Cardiac muscle cell (in vitro differentiated cells and primary cell): ENCODE measurements around the gene PKP4. TPM values are rescaled to one million over a fixed set of nuclear protein-coding genes. Genes with fewer than 3 reads are reported as not detected.

Source experiments
- DNase-seq, 2 donors: peaks; one replicate each; pipeline versions ENCODE4 v3.0.0 to v3.0.0-alpha.2; 2010 to 2017; ENCODE audit warnings: low read depth in 1 of 2, low spot score in 1 of 2
- H3K27ac ChIP-seq: fragments of 200-600 bp; sonication (generic); 2 replicates; pipeline ENCODE4 v1.5.1; 2016
- H3K27me3 ChIP-seq: fragments of 200-600 bp; sonication (generic); 2 replicates; pipeline ENCODE4 v1.6.0; 2016; ENCODE audit warnings: control low read depth
- H3K36me3 ChIP-seq: fragments of 200-600 bp; sonication (generic); 2 replicates; pipeline ENCODE4 v1.5.1; 2016; ENCODE audit warnings: control low read depth
- H3K4me1 ChIP-seq: fragments of 200-600 bp; sonication (generic); 2 replicates; pipeline ENCODE4 v1.8.1; 2017; ENCODE audit warnings: low read depth, mild to moderate bottlenecking, mixed run types
- H3K4me3 ChIP-seq: fragments of 200-600 bp; sonication (generic); 2 replicates; pipeline ENCODE4 v1.5.1; 2016; ENCODE audit warnings: mild to moderate bottlenecking
- H3K9me3 ChIP-seq: fragments of 200-600 bp; sonication (generic); 2 replicates; pipeline ENCODE4 v1.5.1; 2017; ENCODE audit warnings: low read depth, mild to moderate bottlenecking, control low read depth
- polyA plus RNA-seq: library from polyadenylated mRNA; unstranded; fragments of >200 nt; fragmentation: Nextera tagmentation; extraction: Ambion mirVana; gene quantifications from 2 replicates; pipeline ENCODE4 v1.2.1, GENCODE V29; 2016
- total RNA-seq: library from RNA; depleted of rRNA; stranded (reverse); fragments of >200 nt; gene quantifications from 2 replicates; pipeline ENCODE4 v1.2.3, GENCODE V29; 2016
- TF ChIP-seq, protein P1 (sequence below): IDR thresholded peaks from 2 replicates; pipeline ENCODE4 v1.5.1; 2012; ENCODE audit warnings: low read depth, mild to moderate bottlenecking, low read length

Gene PKP4
- total and polyA plus RNA-seq, 2 experiments from 2014 or later, result 7.2 to 73.1 TPM

DNA sequence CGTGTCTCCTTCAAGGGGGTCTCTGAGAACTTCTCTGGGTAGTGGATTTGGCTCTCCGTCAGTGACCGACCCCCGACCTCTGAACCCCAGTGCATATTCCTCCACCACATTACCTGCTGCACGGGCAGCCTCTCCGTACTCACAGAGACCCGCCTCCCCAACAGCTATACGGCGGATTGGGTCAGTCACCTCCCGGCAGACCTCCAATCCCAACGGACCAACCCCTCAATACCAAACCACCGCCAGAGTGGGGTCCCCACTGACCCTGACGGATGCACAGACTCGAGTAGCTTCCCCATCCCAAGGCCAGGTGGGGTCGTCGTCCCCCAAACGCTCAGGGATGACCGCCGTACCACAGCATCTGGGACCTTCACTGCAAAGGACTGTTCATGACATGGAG is 168.2 kb downstream of the PKP4 start:
- no peak overlapping the region for H3K4me3 ChIP-seq
- no peaks in the 10 kb centered on the region for H3K4me1 ChIP-seq
- DNase-seq, result no peak
- H3K9me3 ChIP-seq, result no peaks in the 10 kb centered on the region
- H3K36me3 ChIP-seq, result peaks cover 13% of the 10 kb centered on the region
- TF ChIP-seq, protein P1, sequence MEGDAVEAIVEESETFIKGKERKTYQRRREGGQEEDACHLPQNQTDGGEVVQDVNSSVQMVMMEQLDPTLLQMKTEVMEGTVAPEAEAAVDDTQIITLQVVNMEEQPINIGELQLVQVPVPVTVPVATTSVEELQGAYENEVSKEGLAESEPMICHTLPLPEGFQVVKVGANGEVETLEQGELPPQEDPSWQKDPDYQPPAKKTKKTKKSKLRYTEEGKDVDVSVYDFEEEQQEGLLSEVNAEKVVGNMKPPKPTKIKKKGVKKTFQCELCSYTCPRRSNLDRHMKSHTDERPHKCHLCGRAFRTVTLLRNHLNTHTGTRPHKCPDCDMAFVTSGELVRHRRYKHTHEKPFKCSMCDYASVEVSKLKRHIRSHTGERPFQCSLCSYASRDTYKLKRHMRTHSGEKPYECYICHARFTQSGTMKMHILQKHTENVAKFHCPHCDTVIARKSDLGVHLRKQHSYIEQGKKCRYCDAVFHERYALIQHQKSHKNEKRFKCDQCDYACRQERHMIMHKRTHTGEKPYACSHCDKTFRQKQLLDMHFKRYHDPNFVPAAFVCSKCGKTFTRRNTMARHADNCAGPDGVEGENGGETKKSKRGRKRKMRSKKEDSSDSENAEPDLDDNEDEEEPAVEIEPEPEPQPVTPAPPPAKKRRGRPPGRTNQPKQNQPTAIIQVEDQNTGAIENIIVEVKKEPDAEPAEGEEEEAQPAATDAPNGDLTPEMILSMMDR, result no peak
- no peak overlapping the region for H3K27ac ChIP-seq
- no peaks in the 10 kb centered on the region for H3K27me3 ChIP-seq

GRCh38 chr2:158629116-158629515 is 172.4 kb downstream of the PKP4 start:
- Histone ChIP-seq H3K27ac (no peak overlapping the region), H3K4me3 (no peak overlapping the region), H3K27me3 (no peaks in the 10 kb centered on the region), H3K4me1 (no peaks in the 10 kb centered on the region), H3K9me3 (no peaks in the 10 kb centered on the region), H3K36me3 (peaks cover 18% of the 10 kb centered on the region)
- no peak for DNase-seq
- TF ChIP-seq, protein P1, result no peak

GRCh38 chr2:158633261-158633660 is 176.5 kb downstream of the PKP4 start:
- Histone ChIP-seq H3K4me1 (no peaks in the 10 kb centered on the region), H3K4me3 (no peak overlapping the region), H3K9me3 (no peaks in the 10 kb centered on the region), H3K27me3 (no peaks in the 10 kb centered on the region), H3K36me3 (peaks cover 22% of the 10 kb centered on the region), H3K27ac (no peak overlapping the region)
- TF ChIP-seq, protein P1, result no peak
- DNase-seq, result no peak

GRCh38 chr2:158634627-158635026 is 177.9 kb downstream of the PKP4 start:
- Histone ChIP-seq H3K4me1 (no peaks in the 10 kb centered on the region), H3K9me3 (no peaks in the 10 kb centered on the region), H3K27ac (no peak overlapping the region), H3K27me3 (no peaks in the 10 kb centered on the region), H3K36me3 (peaks cover 24% of the 10 kb centered on the region), H3K4me3 (no peak overlapping the region)
- TF ChIP-seq, protein P1, result no peak
- DNase-seq, result no peak

GRCh38 chr2:158635961-158636601 is 179.3 kb downstream of the PKP4 start:
- DNase-seq, result no peak
- Histone ChIP-seq H3K27me3 (no peaks in the 10 kb centered on the region), H3K27ac (no peak overlapping the region), H3K4me3 (no peak overlapping the region), H3K4me1 (no peaks in the 10 kb centered on the region), H3K36me3 (peaks cover 24% of the 10 kb centered on the region), H3K9me3 (no peaks in the 10 kb centered on the region)
- TF ChIP-seq, protein P1, result no peak

GRCh38 chr2:158637357-158637756 is 180.6 kb downstream of the PKP4 start:
- Histone ChIP-seq H3K9me3 (no peaks in the 10 kb centered on the region), H3K4me1 (no peaks in the 10 kb centered on the region), H3K4me3 (no peak overlapping the region), H3K36me3 (peaks cover 18% of the 10 kb centered on the region), H3K27me3 (no peaks in the 10 kb centered on the region), H3K27ac (no peak overlapping the region)
- no peak for DNase-seq
- TF ChIP-seq, protein P1, result no peak
